ENCODE data around the gene CHIA. TPM values are rescaled to one million over a fixed set of nuclear protein-coding genes. Genes with fewer than 3 reads are reported as not detected.
"Not testable (repeated sequence)": the region's sequence is repeated elsewhere in the genome, so short reads cannot be mapped to it uniquely, and the experiment has no call there.

Gene CHIA
- total RNA-seq, 2 donors from 2014 or later: not detected

GRCh38 chr1:111360257-111360656, 69.6 kb downstream of the CHIA start:
- H3K4me3 Mint-ChIP-seq; DNase-seq (ENCODE audit: low spot score); H3K9me3 Mint-ChIP-seq; H3K4me1 Mint-ChIP-seq (ENCODE audit: low read depth in 2 of 2); H3K36me3 Mint-ChIP-seq; ATAC-seq; H3K27ac Mint-ChIP-seq: not testable (repeated sequence)
- H3K27me3 Mint-ChIP-seq: peaks cover 13 to 15% of the 10 kb centered on the region in 2 donors

GRCh38 chr1:111361761-111362160, 71.1 kb downstream of the CHIA start:
- Mint-ChIP-seq H3K27me3 (peaks cover 23 to 28% of the 10 kb centered on the region in 2 donors), H3K9me3 (no peaks in the 10 kb centered on the region), H3K4me3 (no peak overlapping the region), H3K4me1 (ENCODE audit: low read depth in 2 of 2) (no peaks in the 10 kb centered on the region), H3K36me3 (no peaks in the 10 kb centered on the region), H3K27ac (no peak overlapping the region)
- no peak for DNase-seq (ENCODE audit: low spot score)
- no peak for ATAC-seq

- ATAC-seq (no peak), DNase-seq (ENCODE audit: low spot score) (no peak)
- Mint-ChIP-seq H3K4me3 (no peak overlapping the region), H3K9me3 (no peaks in the 10 kb centered on the region), H3K27ac (no peak overlapping the region), H3K36me3 (no peaks in the 10 kb centered on the region), H3K4me1 (ENCODE audit: low read depth in 2 of 2) (no peaks in the 10 kb centered on the region), H3K27me3 (peaks cover 28 to 45% of the 10 kb centered on the region in 2 donors)
These were observed 74.0 kb downstream of the CHIA start for GRCh38 chr1:111364690-111365089.

GRCh38 chr1:111366256-111366655, 75.6 kb downstream of the CHIA start:
- no peak overlapping the region for H3K27ac Mint-ChIP-seq
- no peak for ATAC-seq
- no peak overlapping the region for H3K4me3 Mint-ChIP-seq

GRCh38 chr1:111369177-111369576, 78.5 kb downstream of the CHIA start:
- ATAC-seq: no peak
- H3K4me3 Mint-ChIP-seq: no peak overlapping the region
- no peaks in the 10 kb centered on the region for H3K9me3 Mint-ChIP-seq
- H3K27me3 Mint-ChIP-seq: peaks cover 31 to 52% of the 10 kb centered on the region in 2 donors
- H3K36me3 Mint-ChIP-seq: no peaks in the 10 kb centered on the region
- H3K4me1 Mint-ChIP-seq (ENCODE audit: low read depth in 2 of 2): no peaks in the 10 kb centered on the region
- H3K27ac Mint-ChIP-seq: no peak overlapping the region
- no peak for DNase-seq (ENCODE audit: low spot score)

More at GRCh38 chr1:111366256-111366655, 75.6 kb downstream of the CHIA start:
- no peaks in the 10 kb centered on the region for H3K9me3 Mint-ChIP-seq
- no peak for DNase-seq (ENCODE audit: low spot score)
- peaks cover 31 to 52% of the 10 kb centered on the region in 2 donors for H3K27me3 Mint-ChIP-seq
- H3K36me3 Mint-ChIP-seq: no peaks in the 10 kb centered on the region
- H3K4me1 Mint-ChIP-seq (ENCODE audit: low read depth in 2 of 2): no peaks in the 10 kb centered on the region

GRCh38 chr1:111369645-111370044, 79.0 kb downstream of the CHIA start:
- Mint-ChIP-seq H3K36me3 (no peaks in the 10 kb centered on the region), H3K4me1 (ENCODE audit: low read depth in 2 of 2) (no peaks in the 10 kb centered on the region), H3K27ac (no peak overlapping the region), H3K9me3 (no peaks in the 10 kb centered on the region), H3K27me3 (peaks cover 31 to 52% of the 10 kb centered on the region in 2 donors), H3K4me3 (no peak overlapping the region)
- no peak for ATAC-seq
- DNase-seq (ENCODE audit: low spot score): no peak

Other genes with a start within 250 kb of the CHIA start
- 10 to 100 TPM; 22.5 to 25.7 TPM for gene DRAM2, start 150.8 kb upstream of the CHIA start, total RNA-seq
- 10 to 100 TPM; 34.5 to 41.6 TPM for gene CEPT1, start 150.6 kb upstream of the CHIA start, total RNA-seq
- gene DENND2D, start 90.2 kb upstream of the CHIA start, total RNA-seq: 100 to 1,000 TPM; 103 to 118 TPM
- 10 to 100 TPM in 1 of 2 donors, 1 to 10 TPM in 1; 4.3 to 30.6 TPM for gene CHI3L2, start 63.1 kb upstream of the CHIA start, total RNA-seq
- 1 to 10 TPM; 1.1 to 1.6 TPM for gene OVGP1, start 136.9 kb downstream of the CHIA start, total RNA-seq
- gene WDR77, start 158.4 kb downstream of the CHIA start, total RNA-seq: 10 to 100 TPM; 27.6 to 67.1 TPM
- 100 to 1,000 TPM; 188 to 272 TPM for gene ATP5PB, start 158.6 kb downstream of the CHIA start, total RNA-seq
- 1 to 10 TPM; 3.3 to 3.9 TPM for gene C1orf162, start 183.1 kb downstream of the CHIA start, total RNA-seq
- gene ADORA3, start 212.8 kb downstream of the CHIA start, total RNA-seq: not detected
- gene TMIGD3, start 212.8 kb downstream of the CHIA start, total RNA-seq: not detected